HG03469 (cell line): ENCODE data around the gene WEE2.
"Not testable (repeated sequence)": the region's sequence is repeated elsewhere in the genome, so short reads cannot be mapped to it uniquely, and the experiment has no call there.

Source experiments
- ATAC-seq: cut with Tn5 transposase; IDR thresholded peaks from one replicate; pipeline ENCODE4 v1.9.1; 2021; ENCODE audit warnings: mild to moderate bottlenecking, moderate library complexity, moderate number of reproducible peaks; ENCODE audit not compliant: unreplicated experiment

WEE2 gene

DNA sequence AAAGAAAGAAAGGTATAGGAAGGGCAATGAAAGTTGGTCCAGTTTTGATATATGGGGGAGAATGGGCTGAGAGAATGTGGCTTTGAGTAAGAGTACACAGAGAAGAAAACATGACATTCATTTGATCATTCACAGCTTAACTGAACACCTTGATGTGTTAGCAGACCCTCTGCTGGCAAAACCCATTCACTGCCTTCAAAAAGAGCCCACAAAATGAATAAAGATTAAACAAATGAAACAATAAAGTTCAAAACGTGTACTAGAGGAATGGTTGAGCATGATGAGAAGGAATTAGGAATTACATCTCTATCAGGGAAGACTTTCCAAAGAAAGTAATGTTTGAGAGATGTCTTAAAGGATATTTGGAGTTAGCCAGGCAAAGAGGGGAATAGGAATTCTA is 2.1 kb downstream of the WEE2 start:
- no peak for ATAC-seq

DNA sequence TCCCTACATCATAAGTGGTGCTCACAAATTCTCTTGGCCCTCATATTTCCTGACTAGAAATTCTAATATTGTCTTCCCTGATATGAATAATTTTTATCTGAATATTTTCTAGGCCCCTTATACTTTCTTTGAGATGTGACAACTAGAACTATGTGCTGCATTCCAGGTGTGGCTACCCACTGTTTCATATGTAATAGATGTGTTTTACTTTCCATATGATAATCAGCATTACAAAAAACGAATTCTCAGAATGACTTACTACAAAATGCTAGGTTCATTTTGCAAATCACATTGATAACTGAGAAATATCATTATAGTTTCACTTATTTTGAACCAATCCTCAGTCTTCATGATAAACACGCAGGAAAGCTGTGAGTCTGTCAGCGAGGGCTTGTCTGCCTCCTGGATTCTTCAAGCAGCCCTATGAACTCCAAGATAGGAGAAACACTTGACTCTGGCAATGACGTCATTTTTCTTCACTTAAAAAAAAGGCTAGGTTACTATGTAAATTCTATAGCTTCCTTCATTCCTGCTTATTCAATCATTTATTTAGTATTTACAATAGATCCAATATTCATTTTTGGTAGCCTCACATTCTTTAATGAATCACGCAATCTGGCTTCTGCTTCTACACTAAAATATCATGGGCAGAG is 4.6 kb downstream of the WEE2 start:
- no peak for ATAC-seq

DNA sequence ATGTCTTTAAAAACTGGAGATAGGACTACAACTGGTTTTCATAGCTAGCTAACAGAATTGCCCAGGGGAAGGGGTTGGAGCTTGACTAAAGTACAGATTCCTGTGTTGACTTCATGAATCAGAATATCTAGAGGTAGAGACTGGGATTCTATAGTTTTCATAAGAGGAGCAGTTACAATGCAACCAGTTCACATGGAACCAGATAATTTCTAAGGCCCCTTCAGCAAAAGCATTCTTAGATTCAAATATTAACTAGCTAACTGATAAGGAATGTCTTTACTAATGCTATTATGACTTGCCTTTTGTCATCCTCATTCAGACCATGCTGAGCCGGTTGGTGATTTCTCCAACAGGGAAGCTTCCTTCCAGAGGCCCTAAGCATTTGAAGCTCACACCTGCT is 5.7 kb downstream of the WEE2 start:
- ATAC-seq: no peak

DNA sequence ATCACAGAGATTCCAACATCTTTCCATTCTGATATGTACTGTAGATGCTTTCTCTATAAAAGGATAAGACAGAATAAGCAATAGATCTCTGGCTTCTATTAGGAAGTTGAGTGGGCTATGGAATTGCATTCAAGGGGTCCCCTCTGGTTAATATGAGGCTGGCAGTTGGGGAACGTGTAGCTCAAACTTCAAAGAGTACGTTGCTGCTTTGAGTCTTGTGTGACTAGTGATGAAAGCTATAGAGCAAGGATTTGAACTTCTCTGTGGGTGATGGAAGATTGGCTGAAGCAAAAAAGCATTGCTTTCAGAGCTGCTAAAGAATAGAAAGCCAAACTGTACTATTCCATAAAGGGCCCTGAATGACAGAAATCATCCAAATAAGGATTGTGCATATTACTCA is 6.4 kb downstream of the WEE2 start:
- ATAC-seq: no peak

DNA sequence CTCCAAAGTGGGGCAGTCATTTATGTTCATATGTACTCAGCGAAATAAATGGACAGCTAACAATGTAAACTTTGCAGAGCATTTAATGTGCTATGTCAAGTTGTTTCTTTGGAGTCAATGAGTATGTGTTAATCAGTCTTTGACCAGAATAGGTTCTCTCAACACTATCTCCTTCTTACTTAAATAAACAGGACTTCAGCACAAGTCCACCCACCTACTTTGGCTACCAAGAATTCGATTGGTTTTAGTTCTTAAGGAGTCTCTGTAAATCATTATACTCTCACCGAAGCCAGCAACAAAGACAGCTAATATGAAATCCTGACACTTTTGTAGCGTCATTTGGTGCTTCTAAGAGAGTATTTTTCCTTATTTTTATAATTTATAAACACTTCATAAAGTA is 6.9 kb downstream of the WEE2 start:
- no peak for ATAC-seq

DNA sequence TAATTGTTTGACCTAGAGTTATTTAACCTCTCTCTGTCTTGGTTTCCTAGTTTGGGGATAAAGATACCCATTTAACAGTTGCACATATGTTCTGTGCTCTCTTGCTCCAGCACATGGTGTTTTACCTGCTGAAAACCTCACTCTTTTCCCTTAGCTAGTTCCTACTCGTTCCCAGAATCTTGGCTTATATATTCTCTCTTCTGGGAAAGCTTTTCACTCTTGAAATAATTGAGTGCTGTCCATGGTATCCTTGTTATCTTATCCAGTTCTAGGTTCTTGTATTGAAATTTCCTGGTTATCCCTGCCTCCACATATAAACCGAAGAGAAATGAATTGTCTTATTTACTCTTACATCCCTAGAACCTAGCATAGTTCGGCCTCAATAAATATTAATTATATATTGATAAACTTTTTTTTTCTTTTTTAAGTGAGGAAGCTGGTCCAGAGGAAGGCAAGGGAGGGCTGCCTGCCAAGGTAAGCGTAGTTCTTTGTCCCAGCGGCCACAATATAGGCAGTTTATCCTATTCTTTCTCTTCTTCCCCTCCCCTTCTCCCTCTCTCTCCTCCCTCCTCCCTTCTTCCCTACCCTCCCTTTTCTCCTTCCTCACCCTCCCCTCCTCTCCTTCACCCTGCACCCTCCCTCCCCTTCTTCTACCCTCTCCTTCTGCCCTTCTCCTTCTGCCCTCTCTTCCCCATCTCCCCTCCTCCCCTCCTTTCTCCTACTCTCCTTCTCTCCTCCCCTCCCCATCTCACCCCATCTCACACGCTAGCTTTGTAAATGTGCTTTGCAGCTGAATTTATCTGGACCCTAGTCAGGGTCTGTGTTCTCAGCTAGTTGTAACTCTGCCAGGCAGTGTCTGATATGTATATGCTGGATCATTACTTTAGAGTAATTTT is 7.9 kb downstream of the WEE2 start:
- no peak for ATAC-seq

DNA sequence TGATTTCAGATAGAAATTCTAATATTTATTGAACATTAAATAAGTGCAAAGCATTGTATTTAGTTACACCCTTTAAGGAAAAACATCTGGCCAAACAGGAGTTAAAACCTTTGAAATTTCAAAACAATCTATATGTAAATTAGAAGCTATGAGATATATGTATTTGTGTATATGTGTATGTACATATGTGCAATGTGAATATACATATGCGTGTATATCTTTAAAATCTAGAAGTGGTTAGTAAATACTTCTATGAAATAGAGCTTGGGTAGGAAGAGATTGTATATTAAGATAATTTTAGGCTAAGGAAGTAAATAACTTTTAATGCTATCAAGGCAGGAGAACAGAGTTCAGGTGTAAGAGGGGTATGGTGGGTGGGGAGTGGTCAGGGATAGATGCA is 9.3 kb downstream of the WEE2 start:
- no peak for ATAC-seq

DNA sequence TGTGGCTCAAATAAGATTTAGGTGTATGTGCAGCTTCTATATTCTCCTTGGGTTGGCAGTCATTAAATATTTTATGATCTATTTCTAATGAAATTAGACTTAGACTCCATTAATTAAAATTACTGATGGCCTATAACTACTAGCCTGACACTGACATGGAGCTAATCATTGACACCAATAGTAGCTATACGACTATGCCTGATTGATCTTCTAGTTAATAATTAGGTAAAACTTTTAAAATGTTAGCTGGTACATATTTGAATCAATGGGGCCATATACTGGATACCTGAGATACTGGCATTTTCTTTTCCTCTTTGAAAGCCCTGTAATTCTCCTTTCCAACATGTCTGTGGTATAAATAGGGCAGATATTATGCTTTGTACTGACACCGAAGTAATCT is 14.4 kb downstream of the WEE2 start:
- no peak for ATAC-seq

DNA sequence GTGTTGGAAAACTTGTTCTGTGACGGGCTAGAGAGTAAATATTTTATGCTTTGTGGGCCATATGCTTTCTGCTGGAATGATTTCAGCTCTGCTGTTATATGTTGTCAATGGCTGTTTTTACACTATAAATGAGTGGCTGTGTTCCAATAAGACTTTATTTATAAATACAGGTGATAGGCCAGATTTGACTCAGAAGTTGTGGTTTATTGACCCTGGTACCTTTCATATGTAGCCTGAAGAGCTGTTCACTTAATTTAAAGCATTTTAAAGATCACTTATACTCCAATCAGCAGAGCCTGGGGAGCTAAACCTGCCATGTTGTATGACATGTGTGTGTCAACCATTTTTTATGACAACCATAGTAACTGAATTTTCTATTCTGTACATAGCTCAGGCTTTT is 20.9 kb downstream of the WEE2 start:
- ATAC-seq: no peak

DNA sequence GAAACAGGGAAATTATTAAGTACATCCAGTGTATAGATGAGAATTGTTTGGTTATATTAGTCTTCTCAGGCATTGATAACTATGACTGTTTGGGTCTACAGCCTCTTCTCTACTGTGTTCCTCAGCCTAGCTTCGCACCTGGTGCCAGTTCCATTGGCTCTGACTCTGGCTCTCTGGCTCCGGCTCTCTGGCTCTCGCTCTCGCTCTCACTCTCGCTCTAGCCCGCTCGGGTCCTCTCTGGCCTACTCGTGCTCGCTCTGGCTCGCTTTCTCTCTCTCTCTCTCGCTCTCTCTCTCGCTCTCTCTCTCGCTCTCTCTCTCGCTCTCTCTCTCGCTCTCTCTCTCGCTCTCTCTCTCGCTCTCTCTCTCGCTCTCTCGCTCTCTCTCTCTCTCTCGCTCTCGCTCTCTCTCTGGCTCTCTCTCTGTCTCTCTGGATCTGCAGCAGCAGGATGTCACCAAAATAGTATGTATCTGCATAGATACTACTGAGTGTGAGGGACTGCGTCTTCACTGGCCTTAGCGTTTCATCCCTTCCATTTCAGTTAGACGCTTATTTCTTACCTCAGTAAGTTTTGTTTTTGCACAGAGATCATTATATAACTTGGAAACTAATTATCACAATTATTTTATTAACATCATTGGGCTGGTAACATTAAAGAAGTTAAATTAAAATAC is 23.5 kb downstream of the WEE2 start:
- ATAC-seq: no peak

DNA sequence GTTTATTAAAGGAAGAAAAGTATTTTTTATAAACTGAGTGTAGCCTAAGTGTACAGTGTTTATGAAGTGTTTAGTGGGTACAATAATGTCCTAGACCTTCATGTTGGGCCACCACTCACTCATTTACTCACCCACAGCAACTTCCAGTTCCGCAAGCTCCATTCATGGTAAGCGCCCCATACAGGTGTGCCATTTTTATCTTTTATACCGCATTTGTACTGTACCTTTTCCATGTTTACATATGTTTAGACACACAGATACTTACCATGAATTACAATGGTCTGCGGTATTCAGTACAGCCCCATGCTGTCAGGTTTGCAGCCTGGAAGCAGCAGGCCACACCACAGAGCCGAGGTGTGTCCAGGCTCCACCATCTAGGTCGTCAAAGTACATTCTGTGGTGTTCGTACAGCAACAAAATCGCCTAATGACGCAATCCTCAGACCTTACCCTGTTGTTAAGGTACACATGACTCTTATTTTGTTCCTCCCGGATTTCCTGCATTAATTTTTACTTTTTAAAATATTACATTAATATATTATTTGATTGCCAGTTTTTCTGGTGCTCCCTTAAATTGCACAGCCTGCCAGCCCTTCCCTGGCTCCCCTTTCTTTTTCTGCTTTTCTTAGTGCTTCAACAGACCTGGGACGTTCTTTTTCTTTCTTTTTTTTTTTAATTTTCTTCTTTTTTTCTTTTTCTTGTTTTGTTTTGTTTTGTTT is 29.1 kb downstream of the WEE2 start:
- ATAC-seq: no peak

DNA sequence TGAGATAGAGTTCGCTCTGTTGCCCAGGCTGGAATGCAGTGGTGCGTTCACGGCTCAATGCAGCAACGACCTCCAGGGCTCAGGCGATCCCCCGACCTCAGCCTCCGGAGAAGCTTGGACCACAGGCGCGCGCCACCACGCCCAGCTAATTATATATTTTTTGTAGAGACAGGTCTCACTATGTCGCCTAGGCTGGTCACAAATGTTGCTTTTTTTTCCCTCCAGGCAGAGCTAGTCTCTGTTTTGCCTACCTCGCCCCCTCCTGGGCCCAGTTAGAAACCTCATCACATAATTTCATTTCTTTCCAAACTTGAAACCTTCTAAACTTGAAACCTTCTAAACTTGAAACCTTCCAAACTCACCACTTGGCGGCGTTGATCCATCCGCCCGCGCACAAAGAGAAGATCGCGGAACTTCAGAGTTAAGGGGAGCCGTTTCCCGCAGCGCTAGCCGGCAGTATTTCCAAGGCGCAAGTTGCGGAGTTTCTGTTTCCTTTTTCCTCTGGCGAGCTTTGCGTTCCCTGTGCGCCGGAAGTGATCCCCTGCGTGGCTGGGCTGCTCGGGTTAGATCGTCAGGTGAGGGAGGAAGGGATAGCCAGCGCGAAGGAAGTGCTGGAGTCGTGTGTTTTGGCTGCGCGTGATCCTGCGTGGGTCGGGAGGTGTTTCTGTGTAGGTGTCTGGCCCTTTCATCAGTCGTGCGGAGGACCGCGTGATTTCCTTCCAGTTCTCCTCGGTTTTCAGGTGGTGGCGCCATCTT is 29.9 kb downstream of the WEE2 start, which contains the start of gene SSBP1:
TSS of gene SSBP1 (plus strand) at position 523 of the 756 bp plus-strand sequence. CDS start 809 bp downstream, outside the sequence.
- ATAC-seq: peak; percentile 82

DNA sequence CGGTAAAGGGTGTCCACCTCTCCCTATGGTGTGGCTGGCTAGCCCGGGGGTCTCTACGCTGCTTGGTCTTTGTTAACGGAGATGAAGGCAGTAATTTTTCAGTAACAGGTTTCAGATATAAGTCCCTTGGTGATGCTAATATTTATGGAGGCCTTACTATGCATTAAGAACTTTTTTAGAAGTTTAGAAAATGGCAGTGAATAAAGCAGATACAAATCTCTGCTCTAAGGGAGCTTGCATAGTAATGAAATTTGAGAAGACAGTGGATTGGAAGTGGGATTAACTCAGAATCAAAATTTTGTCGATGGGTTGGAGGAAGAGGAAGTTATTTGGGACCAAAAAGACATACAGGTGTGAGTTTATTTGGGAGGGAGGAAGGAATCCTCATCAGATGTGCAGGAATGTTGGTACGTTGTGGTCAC is 30.4 kb downstream of the WEE2 start:
- ATAC-seq: no peak

DNA sequence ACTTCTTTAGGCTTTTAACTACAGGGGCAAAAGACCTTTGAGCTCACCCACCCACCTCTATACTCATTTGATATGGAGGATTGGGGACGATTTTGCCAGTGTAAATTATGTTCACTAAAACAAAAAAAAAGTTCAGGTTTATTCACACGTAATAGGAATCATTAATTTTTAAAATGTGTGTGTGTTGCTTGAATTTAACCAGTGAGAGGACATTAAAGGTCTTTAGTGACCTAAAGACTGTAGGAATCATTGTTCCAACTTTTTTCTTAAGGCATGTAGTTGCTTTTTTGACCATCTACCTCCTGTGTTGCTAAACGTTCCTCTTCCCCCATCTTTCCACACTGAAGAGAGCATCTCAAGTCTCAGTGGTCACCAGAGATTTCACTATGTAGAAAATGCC is 31.1 kb downstream of the WEE2 start:
- ATAC-seq: no peak

DNA sequence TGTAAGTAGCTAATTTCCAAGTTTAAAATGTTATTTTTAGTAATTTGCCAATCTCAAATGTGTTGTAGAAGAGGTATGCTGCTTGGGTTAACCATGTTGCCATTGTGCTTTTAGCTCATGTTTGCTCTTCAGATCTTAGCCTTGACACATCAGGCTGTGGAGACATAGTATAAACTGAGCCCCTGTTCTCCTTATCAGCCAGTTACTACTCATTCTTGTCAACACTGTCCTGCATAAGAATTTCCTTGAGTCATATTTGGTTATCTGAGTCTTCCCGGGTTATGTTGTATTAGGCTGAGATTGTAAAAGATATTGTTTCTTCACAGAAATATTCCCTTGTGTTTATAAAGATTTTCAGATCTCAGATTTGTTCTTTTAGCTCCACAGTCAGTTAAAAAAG is 34.1 kb downstream of the WEE2 start:
- no peak for ATAC-seq

DNA sequence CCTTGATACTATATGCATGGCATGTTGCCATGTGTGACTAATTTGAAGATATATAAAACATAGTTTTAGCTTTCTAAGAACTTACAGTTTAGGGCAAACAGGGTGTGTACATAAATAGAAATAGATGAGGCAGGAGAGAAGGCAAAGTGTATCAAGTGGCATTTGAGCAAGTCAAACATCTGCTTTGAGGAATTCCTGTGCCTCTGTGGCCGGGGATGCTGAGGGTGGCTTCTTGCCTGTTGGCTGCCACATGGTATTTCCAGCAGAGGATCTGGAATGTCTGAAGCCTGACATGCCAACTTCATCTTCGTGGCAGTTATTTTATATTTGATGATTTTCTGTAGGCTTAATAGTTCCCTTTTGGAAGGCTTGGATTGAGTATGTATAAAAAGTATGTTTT is 36.0 kb downstream of the WEE2 start:
- no peak for ATAC-seq

DNA sequence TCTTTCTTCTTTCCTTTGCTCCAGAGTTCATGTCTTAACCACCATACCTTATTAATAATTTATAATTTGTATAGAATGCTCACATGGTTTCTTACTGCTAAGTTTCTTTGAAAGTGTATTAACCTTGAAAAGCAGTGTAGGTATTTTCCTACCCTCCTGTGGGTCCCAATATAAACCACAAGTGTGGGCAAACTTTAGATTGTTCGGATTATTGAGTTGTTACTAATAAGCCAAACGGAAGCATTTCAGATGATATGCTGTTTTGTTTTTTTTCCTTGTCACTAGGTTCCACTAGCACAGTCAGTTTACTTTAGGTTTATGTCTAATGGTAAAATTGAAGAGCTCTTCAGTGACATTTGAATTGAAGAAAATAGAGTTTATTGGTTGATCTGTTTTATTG is 40.2 kb downstream of the WEE2 start:
- ATAC-seq: no peak

DNA sequence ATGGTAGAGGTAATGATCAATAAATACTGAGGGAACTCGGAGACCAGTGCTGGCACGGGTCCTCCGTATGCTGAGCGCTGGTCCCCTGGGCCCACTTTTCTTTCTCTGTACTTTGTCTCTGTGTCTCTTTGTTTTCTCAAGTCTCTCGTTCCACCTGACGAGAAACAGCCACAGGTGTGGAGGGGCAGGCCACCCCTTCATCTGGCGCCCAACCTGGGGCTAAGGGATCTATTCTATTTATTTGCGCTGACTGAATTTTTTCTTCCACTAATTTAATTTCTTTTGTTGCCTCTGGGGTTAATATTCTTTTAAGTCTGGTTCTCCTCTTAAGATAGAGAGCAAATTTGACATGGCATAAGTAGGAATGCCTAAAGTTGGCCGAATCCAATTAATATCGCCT is 43.8 kb downstream of the WEE2 start:
- not testable (repeated sequence) for ATAC-seq

DNA sequence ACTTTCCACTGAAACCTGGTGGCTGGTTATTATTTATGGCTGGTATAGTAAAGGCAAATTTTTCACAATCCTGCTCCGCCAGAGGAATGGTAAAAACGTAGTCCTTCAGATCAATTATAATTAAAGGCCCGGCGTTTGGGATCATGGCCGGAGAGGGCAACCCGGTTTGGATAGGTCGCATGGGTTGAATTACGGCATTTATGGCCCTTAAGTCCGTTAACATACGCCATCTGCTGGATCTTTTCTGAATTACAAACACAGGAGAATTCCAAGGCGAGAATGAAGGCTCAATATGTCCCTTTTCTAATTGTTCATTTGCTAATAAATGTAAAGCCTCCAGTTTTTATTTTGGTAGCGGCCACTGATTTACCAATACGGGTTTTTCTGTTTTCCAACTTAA is 44.5 kb downstream of the WEE2 start:
- ATAC-seq: no peak

DNA sequence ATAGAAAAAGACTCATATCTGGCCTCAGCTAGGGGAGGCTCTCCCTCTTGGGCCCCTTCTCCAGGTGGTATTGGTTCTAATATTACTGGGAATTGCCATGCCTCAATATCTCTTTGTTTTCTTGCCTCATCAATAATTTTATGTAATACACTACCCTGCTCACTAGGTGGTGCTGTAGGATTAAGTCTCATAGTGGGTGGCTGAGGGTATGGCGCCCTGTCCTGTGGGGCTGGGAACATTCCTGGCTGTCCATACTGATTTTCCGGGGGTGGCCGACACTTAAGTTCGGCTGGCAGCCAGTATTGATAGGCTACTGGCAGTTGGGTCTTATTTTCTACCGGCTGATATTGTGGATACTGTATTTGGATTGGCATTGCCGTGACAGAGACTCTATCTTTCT is 46.8 kb downstream of the WEE2 start:
- ATAC-seq: no peak
